Keratinocyte (primary cell): ENCODE data around the gene DNAJC27.

Experiments
- CTCF ChIP-seq, 3 experiments: IDR thresholded peaks in 1 of 3; conservative IDR thresholded peaks in 1 of 3; optimal IDR thresholded peaks in 1 of 3; 2 replicates in 2 of 3; 3 replicates in 1 of 3; pipeline versions ENCODE3 to v1.5.1; 2011; ENCODE audit warnings: low read length in 3 of 3, mild to moderate bottlenecking in 3 of 3, moderate library complexity in 2 of 3, control low read depth in 1 of 3, inconsistent platforms in 1 of 3; ENCODE audit not compliant: insufficient read depth in 2 of 3; ENCODE audit errors: extremely low read depth in 1 of 3
- EZH2 ChIP-seq: IDR thresholded peaks from one replicate; pipeline ENCODE4 v1.6.1; 2012; ENCODE audit warnings: inconsistent platforms, mild to moderate bottlenecking, low read length, moderate library complexity

GRCh38 chr2:24908461-24908901 lies 63.3 kb downstream of the DNAJC27 start:
- TF ChIP-seq CTCF (optimal IDR thresholded peaks at IDR 0.05 in 1 of 3, IDR thresholded peaks at IDR 0.05 in 1 of 3, conservative IDR thresholded peaks at IDR 0.05 in 1 of 3; ENCODE audit: extremely low read depth in 1 of 3, insufficient read depth in 2 of 3, low read length in 3 of 3) (no peak), EZH2 (no peak)
